K562 (cell line): Measurements from ENCODE around the gene EPOP. TPM values are rescaled to one million over a fixed set of nuclear protein-coding genes. Genes with fewer than 3 reads are reported as not detected.

ENCODE experiments used
- ATAC-seq: fragments of 200-7000 bp; cut with Tn5 transposase; 3 replicates; pipeline ENCODE4 v1.9.1; 2020; ENCODE audit warnings: moderate library complexity
- BruUV-seq: library from RNA; stranded (reverse); fragments of 400-500 nt; replicated peaks from 2 replicates; lab custom pipeline; 2021; lab: Mats Ljungman, UMichigan
- CTCF ChIA-PET: fragments of 300-600 bp; formaldehyde crosslinking; extraction: SDS; loops from one replicate; lab custom pipeline; 2021; ENCODE audit warnings: low intra/inter-chr PET ratio; lab: Yijun Ruan, JAX
- POLR2A ChIA-PET: fragments of 300-600, 350-650 bp; sonication (Branson Sonifier 250); formaldehyde crosslinking; extraction: SDS; loops from one replicate; lab custom pipeline; 2021; ENCODE audit warnings: antibody characterized with exemption, inconsistent platforms; lab: Yijun Ruan, JAX
- DNase-seq, 4 experiments: peaks; one replicate each; pipeline versions ENCODE4 v3.0.0 to v3.0.0-alpha.2; 2011 to 2018; ENCODE audit warnings: low spot score in 3 of 4, mixed read lengths in 3 of 4; ENCODE audit errors: extremely low read depth in 1 of 4
- FAIRE-seq: peaks from 2 replicates; lab custom pipeline; 2011; peaks lifted over from hg19 to GRCh38; lab: Jason Lieb, UNC
- H2AFZ ChIP-seq: 2 replicates; pipeline ENCODE4 v1.6.0; 2011; ENCODE audit warnings: low read depth, low read length, control low read depth, inconsistent platforms
- H3K27ac ChIP-seq: fragments of 200-600 bp; 3 replicates; pipeline ENCODE4 v1.8.0; 2011; ENCODE audit warnings: low read depth, mild to moderate bottlenecking, control low read depth, inconsistent platforms, low read length, moderate library complexity, mixed read lengths; ENCODE audit errors: extremely low read depth
- H3K27me3 ChIP-seq, 2 experiments: fragments of 300-600 bp in 1 of 2; 2 replicates in 1 of 2; 3 replicates in 1 of 2; pipeline versions ENCODE4 v1.6.0 to v1.8.0; 2011; ENCODE audit warnings: inconsistent platforms in 2 of 2, low read length in 2 of 2, mild to moderate bottlenecking in 1 of 2, mixed read lengths in 1 of 2, moderate library complexity in 1 of 2; ENCODE audit not compliant: control insufficient read depth in 2 of 2, insufficient read depth in 2 of 2
- H3K36me3 ChIP-seq: fragments of 300-600 bp; 3 replicates; pipeline ENCODE4 v1.8.0; 2011; ENCODE audit warnings: mild to moderate bottlenecking, low read length, inconsistent platforms; ENCODE audit not compliant: control insufficient read depth, insufficient read depth
- H3K4me1 ChIP-seq, 2 experiments: fragments of 200-600 bp in 1 of 2; replicated peaks in 1 of 2; 2 replicates in 1 of 2; 3 replicates in 1 of 2; pipeline versions ENCODE4 v1.5.1 to v1.8.0; 2011; ENCODE audit warnings: inconsistent platforms in 2 of 2, low read length in 2 of 2, mild to moderate bottlenecking in 1 of 2, mixed read lengths in 1 of 2, moderate library complexity in 1 of 2; ENCODE audit not compliant: control insufficient read depth in 2 of 2, insufficient read depth in 2 of 2
- H3K4me2 ChIP-seq: 2 replicates; pipeline ENCODE4 v1.6.1; 2011; ENCODE audit warnings: low read length, control low read depth, inconsistent platforms, mixed read lengths; ENCODE audit not compliant: insufficient read depth
- H3K4me3 ChIP-seq: fragments of 200-600 bp; sonication (generic), shearing (Covaris generic); 2 replicates; pipeline ENCODE4 v1.5.1; 2016; ENCODE audit warnings: control low read depth, inconsistent platforms
- H3K79me2 ChIP-seq: fragments of 200-600 bp; 3 replicates; pipeline ENCODE4 v1.8.0; 2011; ENCODE audit warnings: low read length, inconsistent platforms; ENCODE audit not compliant: control insufficient read depth, insufficient read depth
- H3K9ac ChIP-seq, 2 experiments: 2 replicates each; pipeline versions ENCODE4 v1.6.0 to v1.6.1; 2011; ENCODE audit warnings: low read depth in 2 of 2, low read length in 2 of 2, control low read depth in 1 of 2, inconsistent platforms in 1 of 2, mild to moderate bottlenecking in 1 of 2, mixed read lengths in 1 of 2; ENCODE audit not compliant: insufficient read depth in 1 of 2
- H3K9me1 ChIP-seq: one replicate; pipeline ENCODE4 v1.6.0; 2011; ENCODE audit warnings: inconsistent platforms, mild to moderate bottlenecking, low read length, moderate library complexity; ENCODE audit not compliant: control insufficient read depth, insufficient read depth
- H3K9me3 ChIP-seq: replicated peaks from 2 replicates; pipeline ENCODE4 v1.5.1; 2011; ENCODE audit warnings: low read depth, low read length, inconsistent platforms; ENCODE audit not compliant: control insufficient read depth, insufficient read depth
- H4K20me1 ChIP-seq: replicated peaks from 2 replicates; pipeline ENCODE4 v1.6.1; 2011; ENCODE audit warnings: low read length, inconsistent platforms, mixed read lengths; ENCODE audit not compliant: control insufficient read depth, insufficient read depth
- ATF7 ChIP-seq: fragments of 450-650 bp; IDR thresholded peaks from 2 replicates; pipeline ENCODE4 v1.7.1; 2014; ENCODE audit warnings: mild to moderate bottlenecking, moderate library complexity
- CHD2 ChIP-seq: IDR thresholded peaks from 2 replicates; pipeline ENCODE4 v1.6.1; 2011; ENCODE audit warnings: low read depth, low read length
- HNRNPL ChIP-seq: fragments of 200-400 bp; formaldehyde crosslinking; IDR thresholded peaks from 2 replicates; pipeline ENCODE4 v1.6.1; 2017; ENCODE audit warnings: low read depth, mild to moderate bottlenecking, low read length
- NONO ChIP-seq, 2 experiments: fragments of 200-400 bp in 1 of 2; fragments of 450-650 bp in 1 of 2; formaldehyde crosslinking in 1 of 2; IDR thresholded peaks; 2 replicates each; pipeline ENCODE4 v1.6.1; 2017; ENCODE audit warnings: low read depth in 2 of 2, mild to moderate bottlenecking in 2 of 2, moderate library complexity in 2 of 2, low read length in 1 of 2
- SP2 ChIP-seq: IDR thresholded peaks from 2 replicates; pipeline ENCODE4 v1.6.1; 2011; ENCODE audit warnings: mild to moderate bottlenecking, low read depth, low read length, moderate library complexity; ENCODE audit not compliant: poor library complexity, severe bottlenecking; ENCODE audit errors: extremely low read depth
- ZBTB33 ChIP-seq: sonication (generic); formaldehyde crosslinking; IDR thresholded peaks from 2 replicates; pipeline ENCODE4 v1.8.1; 2023; ENCODE audit warnings: mild to moderate bottlenecking, missing genetic modification reagents
- ZNF695 ChIP-seq: fragments of 450-650 bp; formaldehyde crosslinking; IDR thresholded peaks from 2 replicates; pipeline ENCODE4 v1.4.0; 2020; ENCODE audit warnings: mild to moderate bottlenecking, moderate library complexity
- WGBS: fragments of 100-300 bp; shearing (Covaris generic); methylation state at CpG from one replicate; pipeline ENCODE4 v1.1.6; 2016; ENCODE audit warnings: low coverage, mixed read lengths; ENCODE audit not compliant: insufficient coverage; ENCODE audit errors: missing lambda C conversion rate; 5-methylcytosine and 5-hydroxymethylcytosine counted together
- in situ Hi-C: fragments of 300-500 bp; cut with MboI; formaldehyde crosslinking; loops from 4 replicates; pipeline ENCODE4 v1.15.0; 2018; ENCODE audit warnings: inconsistent platforms, mixed read lengths
- intact Hi-C: fragments of 100-400 bp; cut with micrococcal nuclease; formaldehyde crosslinking; loops from 2 replicates; pipeline ENCODE4 v1.14.2; 2022
- polyA plus RNA-seq, 8 experiments: library from polyadenylated mRNA; depleted of rRNA in 4 of 8; stranded (reverse) in 5 of 8; unstranded in 3 of 8; fragments of >200 nt; fragmentation: Nextera tagmentation in 2 of 8; fragmentation: Illumina TruSeq in 1 of 8; extraction: Ambion mirVana in 2 of 8; extraction: Trizol in 1 of 8; gene quantifications; 2 replicates each; pipeline versions ENCODE4 v1.2.1 to v1.2.3, GENCODE V29; 2011 to 2014; ENCODE audit warnings: inconsistent platforms in 1 of 8, missing spikeins in 1 of 8
- total RNA-seq, 7 experiments: library from RNA; depleted of rRNA in 6 of 7; stranded (reverse); fragments of >200 nt in 6 of 7; fragmentation: Illumina TruSeq in 2 of 7; extraction: Trizol in 2 of 7; gene quantifications; 2 replicates each; pipeline versions ENCODE4 v1.2.1 to v1.2.3, GENCODE V29; 2011 to 2021; ENCODE audit warnings: low replicate concordance in 1 of 7

EPOP gene
- total and polyA plus RNA-seq, 9 of the 15 experiments (the other 6 are each of a cell fraction or from before 2014, with no cell fraction given) = 0.41 to 10.6 (median 4.6) TPM

- TF ChIP-seq HNRNPL (peak; percentile 83), NONO (IDR thresholded peaks at IDR 0.05; ENCODE audit: low read depth in 2 of 2, low read length in 1 of 2) (no peak), CHD2 (no peak), ATF7 (no peak), ZNF695 (CRISPR knock-in tag) (no peak)
Observed at GRCh38 chr17:38674014-38674748, 576 bp downstream of the EPOP start (continued).

DNA sequence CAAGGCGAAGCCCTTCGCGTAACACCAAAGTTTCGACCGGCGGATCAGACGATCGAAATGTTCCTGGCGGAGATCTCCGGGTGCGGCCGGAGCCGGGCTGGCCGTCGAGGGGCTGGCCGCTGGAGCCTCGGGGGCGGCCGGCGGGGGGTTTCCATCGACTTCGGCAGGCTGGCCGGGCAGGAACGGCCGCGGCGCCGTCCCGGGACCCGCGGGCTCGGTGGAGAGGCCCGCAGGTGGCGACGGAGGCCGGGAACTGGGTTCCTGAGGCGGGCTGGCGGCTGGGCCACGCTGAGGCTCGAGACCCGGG is 1.1 kb downstream of the EPOP start:
- in situ Hi-C loops = no loop called here
- ATAC-seq = no peak
- no peaks in the 10 kb centered on the region for H4K20me1 ChIP-seq
- no peaks in the 10 kb centered on the region for H3K9me1 ChIP-seq
- H3K36me3 ChIP-seq = no peaks in the 10 kb centered on the region
- H3K79me2 ChIP-seq = no peaks in the 10 kb centered on the region; the same call in 2 of the 3 replicates
- H3K27me3 ChIP-seq = peaks cover 9 to 18% of the 10 kb centered on the region in 2 experiments; a peak in 3 of 5 replicates
- no peak overlapping the region for H3K9ac ChIP-seq
- FAIRE-seq = no peak
- H3K4me1 ChIP-seq = peaks cover 20 to 30% of the 10 kb centered on the region in 2 experiments
- no peak overlapping the region for H3K4me2 ChIP-seq
- H3K9me3 ChIP-seq = no peaks in the 10 kb centered on the region
- CTCF ChIA-PET = interaction anchor here (1.1 kb wide), 1 partner anchor 60 kb away, joined by 5 read pairs; no protein-coding TSS in a partner anchor
- no peak for DNase-seq
- intact Hi-C loops = loop anchor here (10.0 kb wide), 1 partner anchor 191 kb away; no protein-coding TSS in a partner anchor
- no TSS peak for BruUV-seq
- H3K27ac ChIP-seq = no peak overlapping the region
- no peak for TF ChIP-seq SP2
- TF ChIP-seq ZBTB33 = peak; percentile 72
- POLR2A ChIA-PET = no interaction called here
- H3K4me3 ChIP-seq = no peak overlapping the region
- 85% methylated on average over 15 of the region's 41 CpGs for WGBS
- no peak overlapping the region for H2AFZ ChIP-seq
